Memory B cell (primary cell): ENCODE results near the gene DNAJC30.

Source experiments
- ATAC-seq: fragments of 150-1000 bp; cut with Tn5 transposase; 2 replicates; pipeline ENCODE4 v1.10.0; 2021; ENCODE audit warnings: low read depth, mild to moderate bottlenecking, moderate library complexity
- DNase-seq, 2 donors: peaks; one replicate each; pipeline ENCODE4 v3.0.0; 2022; ENCODE audit warnings: low spot score in 2 of 2
- H3K27ac Mint-ChIP-seq: one replicate; pipeline ENCODE4 v1.8.0; 2022; ENCODE audit warnings: mild to moderate bottlenecking, moderate library complexity, mixed read lengths
- H3K27me3 Mint-ChIP-seq: one replicate; pipeline ENCODE4 v1.8.0; 2022; ENCODE audit warnings: mixed read lengths
- H3K36me3 Mint-ChIP-seq: one replicate; pipeline ENCODE4 v1.8.0; 2022; ENCODE audit warnings: mild to moderate bottlenecking, mixed read lengths
- H3K4me1 Mint-ChIP-seq: one replicate; pipeline ENCODE4 v1.8.0; 2022; ENCODE audit warnings: mixed read lengths
- H3K4me3 Mint-ChIP-seq: one replicate; pipeline ENCODE4 v1.8.0; 2022; ENCODE audit warnings: mild to moderate bottlenecking, moderate library complexity, mixed read lengths
- H3K9me3 Mint-ChIP-seq: one replicate; pipeline ENCODE4 v1.8.0; 2022; ENCODE audit warnings: mixed read lengths

Gene DNAJC30

DNA sequence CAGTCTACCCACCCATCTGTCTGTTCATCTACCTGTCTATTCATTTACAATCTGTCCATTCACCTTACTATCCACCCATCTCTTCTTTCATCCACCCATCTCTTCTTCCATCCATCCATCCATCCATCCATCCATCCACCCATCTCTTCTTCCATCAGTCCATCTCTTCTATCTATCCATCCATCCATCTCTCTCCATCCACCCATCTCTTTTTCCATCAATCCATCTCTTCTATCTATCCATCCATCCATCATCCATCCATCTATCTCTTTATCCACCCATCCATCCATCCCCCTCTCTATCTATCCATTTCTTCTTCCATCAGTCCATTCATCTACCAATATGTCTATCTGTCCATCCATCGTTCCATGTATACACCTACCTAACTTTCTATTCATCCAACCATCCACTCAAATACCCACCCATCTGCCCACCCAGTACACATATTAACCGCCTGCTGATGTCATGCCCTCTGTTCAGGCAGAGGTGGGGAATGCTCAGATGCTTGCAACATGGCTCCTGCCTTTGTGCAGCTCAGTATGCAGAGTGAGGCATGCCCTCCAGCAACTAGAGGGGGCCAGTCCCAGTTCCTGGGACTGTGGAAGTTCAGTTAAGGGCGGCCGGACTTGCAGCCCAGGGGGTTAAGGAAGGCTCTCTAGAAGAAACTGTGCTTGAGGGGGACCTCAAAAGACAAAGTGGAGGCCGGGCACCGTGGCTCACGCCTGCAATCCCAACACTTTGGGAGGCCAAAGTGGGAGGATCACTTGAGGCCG is 47.6 kb downstream of the DNAJC30 start:
- ATAC-seq = no peak
- H3K4me3 Mint-ChIP-seq = no peak overlapping the region
- DNase-seq = no peak
- no peaks in the 10 kb centered on the region for H3K36me3 Mint-ChIP-seq
- H3K27ac Mint-ChIP-seq = no peak overlapping the region
- H3K9me3 Mint-ChIP-seq = peaks cover 1% of the 10 kb centered on the region
- H3K27me3 Mint-ChIP-seq = peaks cover 20% of the 10 kb centered on the region
- peaks cover 2% of the 10 kb centered on the region for H3K4me1 Mint-ChIP-seq

DNA sequence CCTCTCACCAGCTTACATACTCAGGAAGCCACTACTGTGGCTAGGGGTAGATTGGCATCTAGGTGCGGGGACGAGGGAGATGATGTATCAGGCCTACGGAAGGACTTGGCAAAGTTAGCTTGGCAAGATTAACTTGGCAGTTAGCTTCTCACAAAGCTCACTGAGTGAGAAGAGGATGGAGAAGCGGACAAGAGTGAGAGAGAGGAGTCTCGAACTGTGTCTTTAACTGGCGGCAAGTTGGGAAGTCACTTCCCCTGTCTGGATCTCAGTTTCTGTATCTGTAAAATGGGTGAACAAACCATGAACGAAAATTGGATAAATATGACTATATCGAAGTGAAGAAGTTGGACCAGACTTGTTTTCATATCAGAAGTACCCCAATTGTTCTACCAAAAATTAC is 49.4 kb downstream of the DNAJC30 start:
- H3K9me3 Mint-ChIP-seq = peaks cover 1% of the 10 kb centered on the region
- H3K27ac Mint-ChIP-seq = no peak overlapping the region
- no peak overlapping the region for H3K4me3 Mint-ChIP-seq
- H3K4me1 Mint-ChIP-seq = peaks cover 2% of the 10 kb centered on the region
- ATAC-seq (no peak), DNase-seq (no peak)
- H3K27me3 Mint-ChIP-seq = peaks cover 22% of the 10 kb centered on the region
- H3K36me3 Mint-ChIP-seq = no peaks in the 10 kb centered on the region

DNA sequence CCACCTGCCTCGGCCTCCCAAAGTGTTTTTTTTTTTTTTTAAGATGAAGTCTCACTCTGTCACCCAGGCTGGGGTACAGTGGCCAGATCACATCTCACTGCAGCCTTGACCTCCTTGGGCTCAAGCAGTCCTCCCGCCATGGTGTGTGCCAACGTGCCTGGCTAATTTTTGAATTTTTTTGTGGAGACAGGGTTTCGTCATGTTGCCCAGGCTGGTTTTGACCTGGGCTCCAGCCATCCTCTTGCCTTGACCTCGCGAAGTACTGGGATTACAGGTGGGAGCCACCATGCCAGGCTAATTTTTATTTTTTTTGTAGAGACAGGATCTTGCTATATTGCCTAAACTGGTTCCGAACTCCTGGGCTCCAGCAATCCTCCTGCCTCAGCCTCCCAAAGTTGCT is 49.9 kb downstream of the DNAJC30 start:
- Mint-ChIP-seq H3K4me3 (no peak overlapping the region), H3K27ac (no peak overlapping the region), H3K9me3 (peaks cover 1% of the 10 kb centered on the region), H3K36me3 (no peaks in the 10 kb centered on the region), H3K27me3 (peaks cover 26% of the 10 kb centered on the region), H3K4me1 (peaks cover 2% of the 10 kb centered on the region)
- DNase-seq = no peak
- ATAC-seq = no peak

DNA sequence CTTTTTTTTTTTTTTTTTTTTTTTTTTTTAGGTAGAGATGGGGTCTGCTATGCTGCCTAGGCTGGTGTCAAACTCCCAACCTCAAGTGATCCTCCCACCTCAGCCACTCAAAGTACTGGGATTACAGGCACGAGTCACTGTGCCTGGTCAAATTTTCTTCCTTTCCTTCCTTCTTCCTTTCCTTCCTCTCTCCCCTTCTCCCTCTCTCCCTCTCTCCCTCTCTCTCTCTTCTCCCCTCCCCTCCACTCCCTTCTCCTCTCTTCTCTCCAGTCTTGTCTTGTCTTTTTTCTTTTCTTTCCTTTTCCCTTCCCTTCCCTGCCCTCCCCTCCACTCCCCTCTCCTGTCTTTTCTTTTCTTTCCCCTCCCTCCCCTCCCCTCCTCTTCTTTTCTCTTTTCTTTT is 51.7 kb downstream of the DNAJC30 start:
- Mint-ChIP-seq H3K36me3 (no peaks in the 10 kb centered on the region), H3K4me1 (peaks cover 2% of the 10 kb centered on the region), H3K4me3 (no peak overlapping the region), H3K9me3 (peaks cover 1% of the 10 kb centered on the region), H3K27me3 (peaks cover 29% of the 10 kb centered on the region), H3K27ac (no peak overlapping the region)
- DNase-seq (no peak), ATAC-seq (no peak)
